ENCODE measurements around the gene KLK1. TPM values are rescaled to one million over a fixed set of nuclear protein-coding genes. Genes with fewer than 3 reads are reported as not detected.

KLK1 gene
- total RNA-seq (2021; fragmentation: NEBNext Ultra II Directional; extraction: Animal tissue kit (Norgen Biotek cat#: 25700)), result not detected
- long read RNA-seq, result 0 reads

GRCh38 chr19:50823389-50824042 is at the start of gene KLK1:
Gene KLK1 (minus strand): TSS chr19:50823787. CDS start chr19:50823748, 39 bp downstream.
- Mint-ChIP-seq H3K27me3 (ENCODE audit: insufficient read depth) (peaks cover 46% of the 10 kb centered on the region), H3K27ac (no peak within 1 kb of the TSS), H3K4me1 (ENCODE audit: low read depth) (peaks cover 7% of the 10 kb centered on the region), H3K4me3 (no peak within 1 kb of the TSS), H3K36me3 (ENCODE audit: low read depth) (no peaks in the 10 kb centered on the region), H3K9me3 (no peaks in the 10 kb centered on the region; the same call in 1 of the 2 replicates)
- DNase-seq, result no peak
- TF ChIP-seq CTCF (IDR thresholded peaks at IDR 0.05), result no peak

- H3K4me1 Mint-ChIP-seq (ENCODE audit: low read depth), result no peaks in the 10 kb centered on the region
- no peak for TF ChIP-seq CTCF (IDR thresholded peaks at IDR 0.05)
- H3K27me3 Mint-ChIP-seq (ENCODE audit: insufficient read depth), result peaks cover 3% of the 10 kb centered on the region
Measured at GRCh38 chr19:50873056-50873455, 49.5 kb upstream of the KLK1 start, which contains the start of gene KLK2. Gene KLK2 (plus strand): TSS chr19:50873439. CDS start chr19:50873474, 35 bp downstream.

GRCh38 chr19:50870417-50871089 is 47.0 kb upstream of the KLK1 start:
- Mint-ChIP-seq H3K27ac (no peak overlapping the region; the same call in 1 of the 2 replicates), H3K9me3 (no peaks in the 10 kb centered on the region; the same call in 1 of the 2 replicates), H3K4me1 (ENCODE audit: low read depth) (no peaks in the 10 kb centered on the region), H3K36me3 (ENCODE audit: low read depth) (no peaks in the 10 kb centered on the region), H3K4me3 (peak overlapping the region; percentile 42; the same call in 1 of the 2 replicates), H3K27me3 (ENCODE audit: insufficient read depth) (peaks cover 3% of the 10 kb centered on the region)
- no peak for DNase-seq
- TF ChIP-seq CTCF (IDR thresholded peaks at IDR 0.05), result peak; percentile 61

More at GRCh38 chr19:50873056-50873455, 49.5 kb upstream of the KLK1 start, which contains the start of gene KLK2:
- Mint-ChIP-seq H3K4me3 (no peak within 1 kb of the TSS), H3K27ac (no peak within 1 kb of the TSS), H3K36me3 (ENCODE audit: low read depth) (no peaks in the 10 kb centered on the region), H3K9me3 (no peaks in the 10 kb centered on the region; the same call in 1 of the 2 replicates)
- DNase-seq, result no peak

- Mint-ChIP-seq H3K27ac (no peak overlapping the region), H3K4me1 (ENCODE audit: low read depth) (no peaks in the 10 kb centered on the region), H3K4me3 (no peak overlapping the region), H3K27me3 (ENCODE audit: insufficient read depth) (peaks cover 3% of the 10 kb centered on the region), H3K9me3 (no peaks in the 10 kb centered on the region; the same call in 1 of the 2 replicates), H3K36me3 (ENCODE audit: low read depth) (no peaks in the 10 kb centered on the region)
- TF ChIP-seq CTCF (IDR thresholded peaks at IDR 0.05), result no peak
- no peak for DNase-seq
Measured at GRCh38 chr19:50869479-50869878, 45.9 kb upstream of the KLK1 start.

GRCh38 chr19:50861496-50862286 is 38.1 kb upstream of the KLK1 start:
- Mint-ChIP-seq H3K36me3 (ENCODE audit: low read depth) (no peaks in the 10 kb centered on the region; the same call in 1 of the 2 replicates), H3K4me1 (ENCODE audit: low read depth) (no peaks in the 10 kb centered on the region), H3K9me3 (peaks cover 8% of the 10 kb centered on the region; the same call in 1 of the 2 replicates), H3K27ac (no peak overlapping the region), H3K4me3 (no peak overlapping the region), H3K27me3 (ENCODE audit: insufficient read depth) (peaks cover 8% of the 10 kb centered on the region)
- DNase-seq, result no peak
- TF ChIP-seq CTCF (IDR thresholded peaks at IDR 0.05), result no peak

Measured in HFFc6 (cell line).